Hippocampal formation (tissue), 2 donors: ENCODE data around the gene PITPNC1.

Source experiments
- DNase-seq, 2 donors: peaks; one replicate each; lab custom pipeline; 2025; lab: John Stamatoyannopoulos, UW

PITPNC1 gene

DNA sequence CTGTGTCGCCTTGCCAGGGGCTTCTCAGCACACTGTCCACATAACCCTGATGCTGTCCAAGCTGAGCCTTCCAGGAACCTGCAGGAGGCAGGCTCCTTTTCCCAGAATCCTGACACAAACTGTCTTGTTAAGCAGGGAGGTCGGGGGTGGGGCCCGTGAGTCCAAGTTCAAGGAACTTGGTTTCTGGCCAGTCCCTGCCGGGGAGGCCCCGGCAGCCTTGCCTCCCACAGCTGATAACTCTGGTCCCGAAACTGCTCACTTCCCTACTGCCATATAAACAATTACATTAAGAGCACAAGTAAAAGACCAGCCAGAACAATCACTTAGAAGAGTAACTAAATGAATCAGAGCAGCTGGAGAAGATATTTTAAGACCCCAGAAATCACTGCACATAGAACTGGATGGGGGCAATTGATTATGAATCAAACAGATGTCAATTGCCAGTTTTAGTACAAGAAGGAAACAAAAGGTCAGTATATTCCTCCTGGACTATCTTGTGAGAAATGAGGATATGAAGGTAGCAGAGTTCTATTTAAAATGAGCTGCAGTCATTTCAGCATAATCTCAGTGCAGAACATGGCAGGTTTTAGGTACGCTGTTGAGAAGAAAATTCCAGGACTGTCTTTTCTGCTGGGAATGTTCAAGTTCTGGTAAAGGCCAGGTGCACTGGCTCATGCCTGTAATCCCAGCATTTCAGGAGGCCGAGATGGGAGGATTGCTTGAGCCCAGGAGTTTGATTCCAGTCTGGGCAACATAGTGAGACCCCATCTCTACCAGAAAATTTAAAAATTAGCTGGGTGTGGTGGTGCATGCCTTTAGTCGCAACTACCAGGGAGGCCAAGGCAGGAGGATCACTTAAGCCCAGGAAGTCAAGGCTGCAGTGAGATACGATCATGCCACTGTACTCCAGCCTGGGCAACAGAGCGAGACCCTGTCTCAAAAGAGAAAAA, 169.8 kb downstream of the PITPNC1 start:
- peak; percentile 15 to 26 for DNase-seq

DNA sequence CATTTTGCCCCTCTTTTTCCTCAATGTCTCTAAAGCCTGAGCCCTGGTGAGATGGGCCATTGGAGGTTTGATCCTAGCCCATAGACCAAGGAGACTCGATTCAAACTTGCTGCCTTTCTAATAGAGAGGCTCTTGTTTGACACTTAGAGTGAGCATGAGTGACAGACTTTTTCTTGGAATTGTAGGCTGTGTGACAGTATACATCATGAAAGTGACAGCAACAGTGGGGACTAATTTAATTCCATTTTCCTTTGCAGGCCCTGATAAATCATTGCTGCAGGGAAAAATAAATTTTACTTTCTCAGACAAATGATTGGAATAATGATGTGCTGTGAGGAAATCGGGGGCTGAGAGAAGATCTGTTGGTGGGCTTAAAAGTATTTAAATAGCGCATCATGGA, 171.6 kb downstream of the PITPNC1 start:
- DNase-seq = no peak

DNA sequence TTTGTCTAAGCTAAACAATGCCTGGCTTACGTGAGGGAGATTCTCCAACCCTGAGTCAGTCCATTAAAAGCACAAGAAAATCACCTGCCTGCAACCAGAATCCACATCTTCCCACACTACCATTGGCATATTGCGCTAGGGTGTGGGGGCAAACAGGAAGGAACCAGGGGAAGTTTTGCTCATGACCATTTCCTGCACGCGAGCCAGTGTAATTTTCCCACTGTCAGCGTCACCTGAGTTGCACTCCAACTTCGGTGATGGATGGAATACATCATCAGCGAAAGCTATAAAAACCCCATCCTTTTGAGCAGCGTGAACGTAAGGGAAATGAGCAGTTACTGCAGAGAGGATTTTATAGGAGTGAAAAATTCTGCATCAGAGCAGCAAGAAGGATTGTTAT, 172.7 kb downstream of the PITPNC1 start:
- DNase-seq = no peak

DNA sequence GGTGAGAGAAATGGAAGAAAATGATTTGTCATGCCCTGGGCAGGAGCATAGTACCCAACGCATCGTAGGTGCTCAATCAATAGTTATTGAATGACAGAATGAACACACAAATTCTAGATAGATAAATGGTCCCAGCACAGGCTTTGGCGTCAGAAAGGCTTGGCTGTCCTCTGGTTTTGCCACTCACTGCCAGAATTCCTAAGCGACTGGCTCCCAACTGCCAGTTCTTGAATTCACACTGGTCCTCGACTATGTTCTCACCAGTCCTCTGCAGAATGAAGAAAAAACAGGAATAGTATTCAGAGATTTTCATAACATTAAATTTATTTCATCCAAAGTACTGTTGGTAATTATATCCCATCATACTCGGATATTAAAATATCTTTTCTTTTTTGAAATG, 177.6 kb downstream of the PITPNC1 start:
- no peak for DNase-seq

DNA sequence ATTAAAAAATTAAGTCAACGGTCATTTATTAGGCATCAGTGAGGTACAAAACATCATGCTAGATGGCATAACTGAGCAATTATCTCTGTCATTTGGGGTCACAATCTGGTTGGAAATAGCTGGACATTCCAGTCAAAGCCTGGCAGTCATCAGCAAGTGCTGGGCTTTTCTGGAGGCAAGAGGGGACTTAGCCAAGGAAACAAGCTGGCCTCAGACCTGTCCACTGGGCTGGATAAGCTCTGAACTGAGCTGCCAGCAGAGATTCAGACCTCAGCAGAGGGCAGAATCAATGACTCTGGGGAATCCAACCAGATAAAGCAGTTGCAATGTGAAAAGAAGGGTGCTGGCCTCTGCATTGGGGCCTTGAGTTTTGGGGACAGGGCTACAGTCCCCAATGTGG, 178.8 kb downstream of the PITPNC1 start:
- DNase-seq = no peak

DNA sequence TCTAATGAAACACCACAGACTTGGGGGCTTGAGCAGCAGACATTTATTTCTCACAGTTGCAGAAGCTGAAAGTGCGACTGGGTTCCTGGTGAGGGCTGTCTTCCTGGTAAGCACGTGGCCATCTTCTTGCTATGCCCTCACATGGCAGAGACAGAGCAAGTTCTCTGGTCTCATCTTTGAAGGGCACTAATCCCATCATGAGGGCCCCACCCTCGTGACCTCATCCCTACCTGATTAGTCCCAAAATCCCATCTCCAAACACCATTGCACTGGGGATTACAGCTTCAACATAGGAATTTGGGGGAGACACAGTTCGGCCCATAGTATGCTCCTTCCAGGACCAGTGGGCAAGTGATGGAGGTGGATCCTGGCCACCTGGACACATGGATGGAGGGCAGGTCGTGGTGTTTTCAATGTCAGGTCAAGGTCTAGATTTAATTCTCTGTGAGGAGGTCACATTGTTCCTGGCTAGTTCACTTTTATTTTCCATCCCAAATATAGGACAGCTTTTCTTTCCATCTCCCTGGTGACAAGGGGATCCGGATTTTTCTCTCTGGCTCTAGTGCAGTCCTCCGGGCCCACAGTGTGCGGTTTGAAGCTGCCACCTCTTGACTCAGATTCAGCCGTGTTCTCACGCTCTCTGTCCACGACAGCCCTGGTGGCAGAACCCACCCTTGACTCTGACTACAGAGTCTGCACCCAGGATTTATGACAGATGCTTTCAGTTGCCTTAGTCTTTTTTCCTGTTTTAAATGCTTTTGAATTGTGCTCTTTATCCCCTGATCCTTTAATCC, 180.2 kb downstream of the PITPNC1 start:
- no peak for DNase-seq

DNA sequence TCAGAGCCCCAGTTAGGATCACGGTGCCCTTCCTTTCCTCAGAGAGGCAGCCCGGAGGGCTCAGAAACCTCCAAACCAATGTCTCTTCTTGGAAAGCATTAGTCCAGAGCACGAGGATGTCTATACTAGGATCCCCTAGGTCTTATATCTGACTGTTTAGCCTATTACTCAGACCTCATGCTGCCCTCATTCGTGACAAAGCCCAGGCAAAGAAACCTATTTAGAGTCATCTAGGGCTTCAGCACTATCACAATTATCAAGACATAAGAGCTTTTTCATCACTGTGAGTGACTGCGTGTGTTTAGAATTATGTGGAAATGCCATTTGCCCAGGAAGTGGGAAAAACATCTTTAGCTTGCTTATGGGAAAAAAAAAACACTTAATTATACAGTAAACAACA, 180.8 kb downstream of the PITPNC1 start:
- no peak for DNase-seq

DNA sequence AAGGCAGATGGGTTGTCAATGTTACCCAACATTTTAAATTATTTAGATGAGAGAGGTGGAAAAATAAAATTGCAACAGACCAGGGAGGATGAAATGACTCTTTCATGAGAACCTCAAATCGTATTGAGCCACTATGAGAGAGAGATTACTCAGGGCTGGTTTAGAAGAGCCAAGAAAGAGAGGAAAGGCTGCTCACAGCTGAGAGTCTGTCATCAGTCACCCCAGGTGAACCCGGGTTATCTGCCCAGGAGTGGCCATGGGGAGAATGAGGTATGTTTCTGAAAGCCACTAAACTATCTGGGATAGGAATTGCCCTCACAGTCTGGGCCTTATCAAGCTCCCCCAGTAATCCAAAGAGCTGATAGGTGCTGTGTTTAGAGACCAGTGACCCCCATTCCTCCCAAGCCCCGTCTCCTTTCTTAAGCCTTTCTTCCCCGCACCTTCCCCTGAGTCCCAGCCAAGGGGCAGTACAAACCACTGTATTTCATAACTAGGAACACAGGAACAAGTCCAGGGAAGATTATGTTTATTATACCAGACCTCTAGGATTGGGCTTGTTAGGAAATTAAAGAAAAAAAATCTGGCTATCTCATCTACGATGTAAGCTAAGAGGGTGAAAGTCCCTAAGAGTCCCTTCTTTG, 181.8 kb downstream of the PITPNC1 start:
- DNase-seq = no peak

DNA sequence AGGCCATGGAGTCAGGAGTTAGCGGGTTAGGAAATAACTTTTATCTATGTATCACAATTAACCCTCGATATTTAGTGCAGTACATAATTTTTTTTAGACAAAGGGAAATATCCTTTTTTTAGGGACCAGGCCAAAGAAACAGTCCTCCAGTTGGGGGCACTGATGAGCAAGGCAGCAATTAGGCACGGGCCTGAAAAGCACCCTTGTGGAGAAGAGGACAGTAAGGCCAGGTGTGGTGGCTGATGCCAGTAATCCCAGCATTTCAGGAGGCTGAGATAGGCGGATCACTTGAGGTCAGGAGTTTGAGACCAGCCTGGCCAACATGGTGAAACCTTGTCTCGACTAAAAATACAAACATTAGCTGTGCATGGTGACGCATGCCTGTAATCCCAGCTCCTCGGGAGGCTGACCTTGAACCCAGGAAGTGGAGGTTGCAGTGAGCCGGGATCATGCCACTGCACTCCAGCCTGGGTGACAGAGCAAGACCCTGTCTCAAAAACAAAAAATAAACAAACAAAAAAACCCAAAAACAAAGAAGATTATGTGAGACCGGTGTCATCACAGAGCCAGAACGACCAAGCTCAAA, 182.4 kb downstream of the PITPNC1 start:
- no peak for DNase-seq

DNA sequence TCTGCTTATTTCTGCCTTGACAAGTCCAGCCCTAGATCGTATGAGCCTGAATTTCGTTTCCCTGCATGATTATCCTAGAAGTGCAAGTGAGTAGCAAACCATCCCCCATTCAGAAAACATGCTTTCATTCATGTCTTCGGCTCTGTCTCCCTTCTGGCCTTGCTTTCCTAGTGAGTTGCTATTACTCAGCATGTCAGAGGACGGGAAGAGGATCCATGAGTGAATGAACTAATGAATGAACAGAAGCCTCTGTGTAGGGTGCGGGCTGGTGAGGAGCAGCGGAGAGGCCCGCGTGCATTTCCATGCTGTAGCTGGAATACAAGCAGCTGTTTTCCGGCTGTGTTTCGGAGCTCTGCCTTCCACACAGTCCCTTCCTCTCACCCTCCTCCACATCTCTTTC, 184.9 kb downstream of the PITPNC1 start:
- peak in 1 of 2 donors; percentile 37 for DNase-seq

DNA sequence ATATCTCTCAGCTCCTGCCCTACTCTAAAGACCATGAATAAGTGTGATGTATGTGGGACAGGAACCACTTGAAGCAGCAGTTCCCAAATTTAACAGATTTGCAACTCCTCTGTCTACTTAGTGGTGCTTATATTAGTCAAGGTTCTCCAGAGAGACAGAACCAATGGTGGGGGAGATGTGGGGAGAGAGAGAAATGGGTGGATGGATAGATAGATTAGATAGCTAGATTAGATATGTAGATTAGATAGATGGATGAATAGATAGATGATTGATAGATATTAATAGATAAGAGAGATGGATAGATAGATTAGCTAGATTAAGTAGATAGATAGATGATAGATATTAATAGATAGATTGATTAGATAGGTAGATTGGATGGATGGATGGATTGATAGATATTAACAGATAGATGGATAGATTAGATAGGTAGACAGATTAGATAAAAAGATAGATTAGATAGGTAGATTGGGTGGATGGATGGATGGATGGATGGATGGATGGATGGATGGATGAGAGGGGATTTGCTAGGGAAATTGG, 186.7 kb downstream of the PITPNC1 start:
- no peak for DNase-seq

DNA sequence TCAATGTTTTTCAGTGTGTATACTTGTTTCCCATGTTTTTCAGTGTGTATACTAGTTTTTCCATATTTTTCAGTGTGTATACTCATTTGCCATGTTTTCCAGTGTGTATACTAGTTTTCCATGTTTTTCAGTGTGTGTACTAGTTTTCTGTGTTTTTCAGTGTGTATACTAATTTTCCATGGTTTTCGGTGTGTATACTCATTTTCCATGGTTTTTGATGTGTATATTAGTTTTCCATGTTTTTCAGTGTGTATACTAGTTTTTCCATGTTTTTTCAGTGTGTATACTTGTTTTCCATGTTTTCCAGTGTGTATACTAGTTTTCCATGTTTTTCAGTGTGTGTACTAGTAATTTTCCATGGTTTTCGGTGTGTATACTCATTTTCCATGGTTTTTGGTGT, 188.0 kb downstream of the PITPNC1 start:
- DNase-seq = no peak

DNA sequence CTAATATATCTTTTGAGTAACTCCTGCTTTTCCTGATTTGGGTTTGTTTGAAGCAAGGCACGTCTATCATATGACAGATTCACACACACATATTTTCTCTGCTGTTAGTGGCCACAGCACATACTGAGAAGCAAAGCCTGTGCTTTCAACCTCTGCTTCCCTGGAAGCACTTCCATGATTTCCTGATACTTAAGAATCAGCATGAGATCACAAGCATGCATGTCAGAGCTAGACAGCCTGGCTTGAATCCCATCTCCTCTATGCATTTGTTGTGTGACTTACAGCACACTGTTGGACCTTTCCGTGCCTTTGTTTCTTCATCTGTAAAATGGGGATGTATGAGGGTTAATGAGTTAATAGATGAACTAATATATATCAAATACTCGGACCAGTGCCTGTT, 189.6 kb downstream of the PITPNC1 start:
- no peak for DNase-seq

DNA sequence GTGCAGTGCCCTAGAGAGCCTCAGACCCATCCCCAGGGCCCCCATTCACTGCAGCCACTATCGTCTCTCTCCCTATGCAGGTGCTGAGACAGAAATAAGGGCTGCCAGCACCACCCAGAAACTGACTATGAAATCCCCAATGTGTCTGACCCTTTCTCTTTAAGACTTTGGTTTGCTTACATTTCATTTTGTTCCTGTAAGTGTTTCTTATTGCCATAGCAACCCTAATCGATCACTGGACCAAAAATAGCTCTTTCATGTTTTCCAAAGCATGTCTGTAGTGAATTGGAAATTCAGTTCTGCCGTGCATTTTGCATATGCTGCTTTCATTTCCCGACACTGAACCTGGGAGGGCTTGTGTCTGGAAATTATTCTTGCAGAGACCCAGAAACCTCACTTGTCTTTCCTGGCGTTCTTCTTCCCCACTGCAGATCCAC, 192.0 kb downstream of the PITPNC1 start:
- no peak for DNase-seq

DNA sequence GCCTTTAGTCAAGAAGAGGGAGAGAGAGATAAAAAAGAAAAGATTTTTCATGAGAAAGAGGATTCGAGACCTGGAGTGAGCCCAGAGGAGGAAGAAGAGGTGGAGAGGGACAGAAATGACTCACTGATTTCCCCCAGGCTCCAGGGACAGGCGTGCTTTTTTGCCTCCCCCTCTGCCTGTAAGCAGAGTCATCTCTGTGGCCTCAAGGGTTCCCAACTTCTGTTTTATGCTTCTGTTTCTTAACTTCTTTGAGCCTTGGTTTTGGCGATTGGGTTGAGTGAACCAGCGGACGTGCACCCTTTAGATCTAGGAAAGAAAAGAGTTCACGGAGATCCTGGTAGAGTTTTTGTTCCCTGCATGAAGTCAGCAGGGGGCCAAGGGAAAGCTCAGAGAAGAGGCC, 192.8 kb downstream of the PITPNC1 start:
- no peak for DNase-seq

DNA sequence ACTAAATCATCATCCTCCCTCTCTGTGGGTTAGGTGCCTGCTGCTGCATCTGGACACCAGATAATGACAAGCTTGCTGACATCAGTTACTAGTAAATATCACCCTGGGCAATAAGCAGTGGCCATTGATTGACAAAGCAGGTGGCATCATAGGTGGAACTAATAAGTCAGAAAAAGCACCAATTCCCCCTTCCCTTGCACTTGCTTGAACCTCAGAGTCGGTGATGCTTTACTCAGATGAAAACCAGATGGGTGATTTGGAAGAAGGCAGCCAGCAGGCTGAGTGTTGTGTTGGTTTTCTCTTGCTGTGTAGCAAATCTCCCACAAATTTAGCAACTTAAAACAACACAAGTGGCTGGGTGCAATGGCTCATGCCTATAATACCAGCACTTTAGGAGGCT, 193.7 kb downstream of the PITPNC1 start:
- DNase-seq = no peak

DNA sequence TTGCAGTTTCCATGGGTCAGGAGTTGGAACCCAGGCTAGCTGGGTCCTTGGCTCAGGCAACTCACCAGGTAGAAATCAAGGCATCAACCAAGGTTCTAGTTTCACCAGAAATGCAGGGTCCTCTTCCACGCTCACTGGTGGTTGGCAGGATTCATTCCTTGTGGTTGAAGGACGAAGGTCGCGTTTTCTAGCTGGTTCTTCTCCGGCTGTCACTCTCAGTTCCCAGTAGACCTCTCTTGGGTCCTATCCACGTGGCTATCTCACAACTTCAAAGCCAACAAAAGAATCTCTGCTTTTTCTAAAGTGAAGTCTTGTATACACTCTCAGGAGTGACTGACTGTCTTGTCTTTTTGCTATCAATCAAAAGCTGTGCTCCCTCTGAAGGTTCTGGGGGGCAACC, 194.4 kb downstream of the PITPNC1 start:
- DNase-seq = no peak

DNA sequence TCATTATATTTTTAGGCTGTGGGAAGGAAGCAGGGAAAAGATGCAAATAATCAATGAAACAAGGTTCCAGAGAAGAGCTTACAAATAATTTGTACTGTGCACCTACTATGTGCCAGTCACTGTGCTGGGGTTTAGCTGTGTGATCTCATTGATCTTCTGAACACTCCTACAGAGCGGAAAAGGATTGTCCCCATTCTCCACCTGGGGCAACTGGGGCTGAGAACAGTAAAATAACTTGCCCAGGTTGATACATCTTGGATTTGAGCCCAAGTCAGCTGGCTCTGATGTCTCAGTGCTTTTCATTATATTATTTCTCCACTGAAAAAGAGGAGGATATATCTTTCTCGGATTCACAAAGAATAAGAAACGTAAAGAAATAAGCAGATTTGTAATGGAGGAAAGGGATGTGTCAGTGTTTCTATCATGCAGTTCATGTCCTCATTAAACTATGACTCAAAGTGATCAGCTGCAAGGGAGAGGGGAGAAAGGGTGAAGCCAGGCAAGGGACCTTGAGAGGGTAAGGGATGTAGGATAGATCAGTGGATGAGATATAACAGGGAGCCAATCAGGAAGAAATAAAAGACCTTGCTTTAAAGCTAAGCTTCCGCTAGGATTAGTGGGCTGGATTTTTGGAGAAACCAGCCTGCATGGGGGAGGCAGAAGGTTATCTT, 197.0 kb downstream of the PITPNC1 start:
- no peak for DNase-seq

DNA sequence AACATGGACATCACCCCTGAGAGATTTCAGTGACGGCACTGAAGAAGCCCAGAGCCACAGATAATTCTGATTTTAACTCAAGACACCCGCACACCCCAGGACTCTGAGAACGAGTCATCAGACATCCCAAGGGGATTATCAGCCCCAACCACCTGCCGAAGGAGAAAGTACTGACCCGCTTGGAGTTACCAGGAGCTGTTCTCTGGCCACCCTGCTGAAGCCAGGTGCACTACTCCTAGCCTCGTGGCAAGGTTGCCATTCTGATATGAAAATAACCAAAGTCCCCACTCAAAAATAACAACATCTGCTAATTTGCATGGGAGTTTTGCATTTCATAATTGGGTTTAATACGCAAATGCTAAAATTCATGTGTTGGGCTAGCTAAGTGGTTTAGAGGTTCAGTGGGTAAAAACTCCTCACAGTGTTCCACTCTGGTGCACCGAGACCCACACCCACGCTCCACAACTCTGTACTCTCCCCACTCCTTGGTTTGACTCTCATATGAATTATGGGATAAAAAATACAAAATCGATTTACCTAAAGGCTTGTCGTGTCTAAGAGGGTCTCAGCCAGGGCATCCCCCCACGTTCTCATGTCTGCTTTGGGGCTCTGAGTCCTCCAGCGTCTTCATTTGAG, 197.7 kb downstream of the PITPNC1 start:
- no peak for DNase-seq

DNA sequence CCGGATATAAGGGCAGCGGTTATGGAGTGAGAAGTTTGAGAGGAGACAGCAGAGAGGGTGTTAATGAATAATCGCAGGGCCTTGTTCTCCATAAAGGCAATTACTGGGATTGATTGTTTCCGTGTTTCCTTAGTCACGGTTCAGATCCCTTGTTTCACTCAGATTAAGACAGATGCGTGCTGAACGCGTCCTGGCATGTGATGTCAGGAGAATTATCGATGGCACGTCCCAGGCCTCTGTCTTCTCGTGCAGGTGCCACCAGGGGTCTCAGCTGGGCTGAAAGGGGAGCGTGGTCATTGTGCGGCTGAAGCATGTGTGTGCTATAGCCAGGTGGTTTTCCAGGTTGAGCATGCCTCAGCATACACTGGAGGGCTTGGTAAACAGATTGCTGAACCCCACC, 198.2 kb downstream of the PITPNC1 start:
- DNase-seq = no peak
